ENCODE results near the gene CNTNAP4. TPM values are rescaled to one million over a fixed set of nuclear protein-coding genes. Genes with fewer than 3 reads are reported as not detected.

The CNTNAP4 gene
- total RNA-seq, 3 donors from 2014 or later: not detected

DNA sequence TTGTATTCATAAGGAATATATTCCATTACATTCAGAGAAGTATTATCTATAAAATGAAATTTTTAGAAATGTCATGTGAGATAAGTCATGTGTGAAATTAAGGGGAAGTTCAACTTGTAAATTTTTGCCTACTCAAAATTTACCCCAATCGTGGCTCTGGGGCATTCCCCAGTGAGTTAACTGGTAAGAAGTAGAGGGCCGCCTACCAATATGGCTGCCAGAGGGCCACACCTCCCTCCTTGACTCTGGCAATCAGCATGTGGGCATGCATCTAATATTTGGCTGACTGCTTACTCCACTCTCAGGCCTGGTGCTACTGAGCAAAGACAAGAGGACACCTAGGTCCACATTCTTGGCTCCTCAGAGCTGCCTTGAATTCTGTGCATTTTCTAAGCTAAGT lies 39.7 kb upstream of the CNTNAP4 start:
- TF ChIP-seq POLR2A (IDR thresholded peaks at IDR 0.05) (no peak), POLR2AphosphoS5 (IDR thresholded peaks at IDR 0.05) (no peak)
- TF ChIP-seq, protein P1, sequence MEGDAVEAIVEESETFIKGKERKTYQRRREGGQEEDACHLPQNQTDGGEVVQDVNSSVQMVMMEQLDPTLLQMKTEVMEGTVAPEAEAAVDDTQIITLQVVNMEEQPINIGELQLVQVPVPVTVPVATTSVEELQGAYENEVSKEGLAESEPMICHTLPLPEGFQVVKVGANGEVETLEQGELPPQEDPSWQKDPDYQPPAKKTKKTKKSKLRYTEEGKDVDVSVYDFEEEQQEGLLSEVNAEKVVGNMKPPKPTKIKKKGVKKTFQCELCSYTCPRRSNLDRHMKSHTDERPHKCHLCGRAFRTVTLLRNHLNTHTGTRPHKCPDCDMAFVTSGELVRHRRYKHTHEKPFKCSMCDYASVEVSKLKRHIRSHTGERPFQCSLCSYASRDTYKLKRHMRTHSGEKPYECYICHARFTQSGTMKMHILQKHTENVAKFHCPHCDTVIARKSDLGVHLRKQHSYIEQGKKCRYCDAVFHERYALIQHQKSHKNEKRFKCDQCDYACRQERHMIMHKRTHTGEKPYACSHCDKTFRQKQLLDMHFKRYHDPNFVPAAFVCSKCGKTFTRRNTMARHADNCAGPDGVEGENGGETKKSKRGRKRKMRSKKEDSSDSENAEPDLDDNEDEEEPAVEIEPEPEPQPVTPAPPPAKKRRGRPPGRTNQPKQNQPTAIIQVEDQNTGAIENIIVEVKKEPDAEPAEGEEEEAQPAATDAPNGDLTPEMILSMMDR (IDR thresholded peaks at IDR 0.05): no peak
- H3K4me1 ChIP-seq: no peaks in the 10 kb centered on the region
- intact Hi-C loops (cut with DNase I; ENCODE audit: low total_unique reads): no loop called here
- H3K27ac ChIP-seq: no peak overlapping the region
- DNase-seq (ENCODE audit: low spot score in 2 of 2): no peak
- H3K4me3 ChIP-seq: no peak overlapping the region
- no peaks in the 10 kb centered on the region for H3K36me3 ChIP-seq
- no peaks in the 10 kb centered on the region for H3K9me3 ChIP-seq
- no peaks in the 10 kb centered on the region for H3K27me3 ChIP-seq

DNA sequence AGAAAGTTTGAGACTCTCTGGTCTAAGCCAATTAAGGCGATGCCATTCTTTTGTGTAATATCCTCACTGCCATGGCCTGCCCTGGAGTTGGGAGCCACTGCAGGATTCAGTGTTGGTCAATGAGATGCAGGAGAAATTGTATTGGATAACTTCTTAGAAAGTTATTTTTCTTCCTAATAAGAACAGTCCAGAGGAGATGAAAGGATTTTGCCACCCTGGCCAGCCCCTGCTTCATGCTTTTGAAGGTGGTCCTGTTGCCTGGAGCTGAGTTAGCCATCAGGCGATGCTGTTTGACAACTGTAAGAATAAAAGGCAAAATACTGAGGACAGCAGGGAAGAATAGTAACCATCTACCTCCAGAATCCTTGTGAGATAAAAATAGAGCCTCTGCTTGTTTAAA lies 35.4 kb upstream of the CNTNAP4 start:
- Histone ChIP-seq H3K4me3 (no peak overlapping the region), H3K4me1 (no peaks in the 10 kb centered on the region), H3K27ac (no peak overlapping the region), H3K36me3 (no peaks in the 10 kb centered on the region), H3K27me3 (no peaks in the 10 kb centered on the region), H3K9me3 (no peaks in the 10 kb centered on the region)
- TF ChIP-seq POLR2A (IDR thresholded peaks at IDR 0.05): no peak
- TF ChIP-seq, protein P1 (IDR thresholded peaks at IDR 0.05): no peak
- no peak for TF ChIP-seq POLR2AphosphoS5 (IDR thresholded peaks at IDR 0.05)
- no peak for DNase-seq (ENCODE audit: low spot score in 2 of 2)
- intact Hi-C loops (cut with DNase I; ENCODE audit: low total_unique reads): no loop called here

DNA sequence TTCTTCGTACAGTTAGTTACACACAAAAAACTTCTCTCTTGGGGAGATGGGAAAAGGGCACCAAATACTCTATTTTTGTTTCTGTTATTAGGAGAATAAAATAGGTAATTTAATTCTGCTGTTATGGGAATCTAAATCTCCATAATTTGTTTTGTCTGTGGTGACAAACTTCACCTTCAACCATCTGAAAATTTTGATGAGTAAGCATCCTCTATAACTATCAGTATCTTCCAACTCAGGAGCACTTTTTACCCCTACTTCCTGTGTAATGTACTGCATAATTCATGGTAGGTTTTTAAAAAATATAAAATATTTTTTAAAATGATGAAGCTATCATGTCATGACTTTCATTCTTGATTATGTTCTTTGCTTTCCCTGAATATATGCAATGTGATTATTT lies 33.6 kb upstream of the CNTNAP4 start:
- no peak overlapping the region for H3K4me3 ChIP-seq

DNA sequence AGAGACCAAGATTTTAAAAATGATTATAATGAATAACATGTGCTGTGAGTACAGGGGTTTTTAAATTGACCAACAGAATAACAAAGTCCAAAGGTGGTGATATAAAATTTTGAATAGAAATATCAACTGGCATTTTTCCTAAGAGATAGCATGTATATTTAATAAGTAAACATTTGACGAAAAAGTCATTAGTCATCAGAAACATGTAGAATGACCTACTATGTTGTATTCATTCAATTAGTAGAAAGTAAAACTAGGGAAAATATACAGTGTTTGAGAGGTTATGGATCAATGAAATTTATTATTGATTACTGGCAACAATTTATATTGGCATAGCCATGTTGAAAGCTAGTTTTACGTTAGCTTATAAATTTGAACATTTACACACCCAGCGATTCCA lies 30.6 kb upstream of the CNTNAP4 start:
- Histone ChIP-seq H3K9me3 (no peaks in the 10 kb centered on the region), H3K36me3 (no peaks in the 10 kb centered on the region), H3K4me3 (no peak overlapping the region), H3K27ac (no peak overlapping the region), H3K4me1 (no peaks in the 10 kb centered on the region), H3K27me3 (no peaks in the 10 kb centered on the region)
- no peak for DNase-seq (ENCODE audit: low spot score in 2 of 2)
- no peak for TF ChIP-seq POLR2A (IDR thresholded peaks at IDR 0.05)
- TF ChIP-seq, protein P1 (IDR thresholded peaks at IDR 0.05): no peak
- no peak for TF ChIP-seq POLR2AphosphoS5 (IDR thresholded peaks at IDR 0.05)
- intact Hi-C loops (cut with DNase I; ENCODE audit: low total_unique reads): no loop called here

More for the DNA sequence above, 33.6 kb upstream of the CNTNAP4 start:
- Histone ChIP-seq H3K36me3 (no peaks in the 10 kb centered on the region), H3K9me3 (no peaks in the 10 kb centered on the region), H3K4me1 (no peaks in the 10 kb centered on the region), H3K27me3 (no peaks in the 10 kb centered on the region), H3K27ac (no peak overlapping the region)
- no peak for DNase-seq (ENCODE audit: low spot score in 2 of 2)
- TF ChIP-seq, protein P1 (IDR thresholded peaks at IDR 0.05): no peak
- TF ChIP-seq POLR2AphosphoS5 (IDR thresholded peaks at IDR 0.05): no peak
- TF ChIP-seq POLR2A (IDR thresholded peaks at IDR 0.05): no peak
- intact Hi-C loops (cut with DNase I; ENCODE audit: low total_unique reads): no loop called here

DNA sequence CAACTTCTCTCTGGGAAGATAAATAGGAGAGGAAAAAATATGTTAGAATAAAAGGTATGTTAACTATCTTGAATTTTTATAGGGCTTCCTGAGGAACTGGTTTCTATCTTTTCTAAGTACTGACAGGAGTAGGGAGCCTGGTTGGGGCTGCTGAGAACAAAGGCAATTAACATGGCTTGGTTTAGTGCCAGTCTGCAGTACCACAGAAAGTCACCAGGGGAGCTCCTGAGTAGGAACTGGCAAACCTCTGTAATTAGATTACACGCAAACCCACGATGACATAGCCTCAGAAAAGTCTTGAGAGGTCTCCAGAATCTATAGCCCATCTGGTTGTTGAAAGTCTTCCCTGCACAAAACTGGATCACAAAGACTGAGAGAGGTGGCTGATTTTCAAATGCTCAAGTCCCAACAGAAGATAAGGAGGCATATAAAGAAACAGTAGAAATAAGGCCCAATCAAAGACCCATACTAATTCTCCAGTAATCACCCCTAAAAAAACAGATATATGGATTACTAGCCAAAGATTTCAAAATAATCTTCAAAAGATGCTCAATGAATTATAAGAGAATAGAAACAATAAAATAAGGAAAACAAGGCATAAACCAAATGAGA lies 11.7 kb upstream of the CNTNAP4 start:
- H3K4me1 ChIP-seq: no peaks in the 10 kb centered on the region

More for the DNA sequence above, 11.7 kb upstream of the CNTNAP4 start:
- H3K36me3 ChIP-seq: no peaks in the 10 kb centered on the region
- H3K27me3 ChIP-seq: no peaks in the 10 kb centered on the region
- no peak overlapping the region for H3K27ac ChIP-seq
- H3K9me3 ChIP-seq: no peaks in the 10 kb centered on the region
- TF ChIP-seq POLR2AphosphoS5 (IDR thresholded peaks at IDR 0.05): no peak
- TF ChIP-seq, protein P1 (IDR thresholded peaks at IDR 0.05): no peak
- TF ChIP-seq POLR2A (IDR thresholded peaks at IDR 0.05): no peak
- H3K4me3 ChIP-seq: no peak overlapping the region
- no peak for DNase-seq (ENCODE audit: low spot score in 2 of 2)
- intact Hi-C loops (cut with DNase I; ENCODE audit: low total_unique reads): no loop called here
